Neural progenitor cell (in vitro differentiated cells): Measurements from ENCODE around the gene ULK3.

ENCODE experiments used
- EZH2 ChIP-seq: fragments of 200-600 bp; sonication (generic); IDR thresholded peaks from 2 replicates; pipeline ENCODE4 v1.6.1; 2017; ENCODE audit warnings: antibody characterized with exemption, mild to moderate bottlenecking, moderate library complexity
- EZH2phosphoT487 ChIP-seq: fragments of 200-600 bp; sonication (generic); IDR thresholded peaks from 2 replicates; pipeline ENCODE4 v1.6.1; 2017; ENCODE audit warnings: antibody characterized with exemption
- TF ChIP-seq, protein P1 (sequence below): fragments of 200-600 bp; sonication (generic); IDR thresholded peaks from 2 replicates; pipeline ENCODE4 v1.5.1; 2017; ENCODE audit warnings: antibody characterized with exemption, mild to moderate bottlenecking

DNA sequence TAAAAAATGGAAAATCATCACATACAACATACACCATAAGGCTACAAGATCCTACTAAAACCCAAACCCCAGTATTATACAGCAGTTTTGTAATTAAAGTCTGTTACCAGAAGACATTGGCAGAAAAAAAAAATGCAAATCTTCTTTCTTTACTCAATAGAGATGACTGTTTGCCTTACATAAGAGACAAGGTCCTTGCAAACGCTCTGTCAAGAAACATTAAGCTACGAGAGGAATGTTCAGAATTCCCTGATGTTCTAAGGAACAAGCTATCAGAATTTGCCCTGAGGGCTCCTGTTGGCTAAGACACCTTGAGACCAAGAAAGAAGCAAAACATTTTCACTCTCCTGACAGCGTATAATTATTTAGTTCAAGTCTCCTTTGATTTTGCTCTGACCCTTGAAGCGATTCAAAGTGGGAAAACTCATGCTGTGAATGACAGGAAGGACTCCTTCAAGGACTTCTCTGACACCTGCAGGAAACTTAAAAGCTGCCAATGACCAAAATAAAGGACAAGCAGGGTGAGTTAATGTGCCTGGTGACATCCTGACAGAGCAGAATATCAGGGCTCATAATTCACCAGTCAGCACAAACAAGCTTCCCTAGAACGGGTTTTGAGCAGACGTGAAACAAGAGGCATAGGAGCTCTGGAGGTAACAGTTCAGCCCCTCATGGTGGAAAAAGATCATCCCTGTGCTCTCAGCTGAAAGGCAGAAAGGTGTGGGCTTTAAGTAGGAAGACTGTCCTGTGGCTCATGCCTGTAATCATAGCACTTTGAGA lies 27.7 kb upstream of the ULK3 start:
- TF ChIP-seq, protein P1, sequence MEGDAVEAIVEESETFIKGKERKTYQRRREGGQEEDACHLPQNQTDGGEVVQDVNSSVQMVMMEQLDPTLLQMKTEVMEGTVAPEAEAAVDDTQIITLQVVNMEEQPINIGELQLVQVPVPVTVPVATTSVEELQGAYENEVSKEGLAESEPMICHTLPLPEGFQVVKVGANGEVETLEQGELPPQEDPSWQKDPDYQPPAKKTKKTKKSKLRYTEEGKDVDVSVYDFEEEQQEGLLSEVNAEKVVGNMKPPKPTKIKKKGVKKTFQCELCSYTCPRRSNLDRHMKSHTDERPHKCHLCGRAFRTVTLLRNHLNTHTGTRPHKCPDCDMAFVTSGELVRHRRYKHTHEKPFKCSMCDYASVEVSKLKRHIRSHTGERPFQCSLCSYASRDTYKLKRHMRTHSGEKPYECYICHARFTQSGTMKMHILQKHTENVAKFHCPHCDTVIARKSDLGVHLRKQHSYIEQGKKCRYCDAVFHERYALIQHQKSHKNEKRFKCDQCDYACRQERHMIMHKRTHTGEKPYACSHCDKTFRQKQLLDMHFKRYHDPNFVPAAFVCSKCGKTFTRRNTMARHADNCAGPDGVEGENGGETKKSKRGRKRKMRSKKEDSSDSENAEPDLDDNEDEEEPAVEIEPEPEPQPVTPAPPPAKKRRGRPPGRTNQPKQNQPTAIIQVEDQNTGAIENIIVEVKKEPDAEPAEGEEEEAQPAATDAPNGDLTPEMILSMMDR: no peak
- TF ChIP-seq EZH2: no peak
- no peak for TF ChIP-seq EZH2phosphoT487
